PC-9 (cell line): ENCODE data around the gene UBE2H.

Experiments used
- EZH2 ChIP-seq: fragments of 200-600 bp; sonication (generic); IDR thresholded peaks from 2 replicates; pipeline ENCODE4 v1.8.0; 2017; ENCODE audit warnings: antibody characterized with exemption, low read depth
- TF ChIP-seq, protein P1 (sequence below): fragments of 200-600 bp; sonication (generic); conservative IDR thresholded peaks from 2 replicates; pipeline ENCODE4 v1.6.1; 2017; ENCODE audit warnings: mixed run types, antibody characterized with exemption, mild to moderate bottlenecking, moderate library complexity

DNA sequence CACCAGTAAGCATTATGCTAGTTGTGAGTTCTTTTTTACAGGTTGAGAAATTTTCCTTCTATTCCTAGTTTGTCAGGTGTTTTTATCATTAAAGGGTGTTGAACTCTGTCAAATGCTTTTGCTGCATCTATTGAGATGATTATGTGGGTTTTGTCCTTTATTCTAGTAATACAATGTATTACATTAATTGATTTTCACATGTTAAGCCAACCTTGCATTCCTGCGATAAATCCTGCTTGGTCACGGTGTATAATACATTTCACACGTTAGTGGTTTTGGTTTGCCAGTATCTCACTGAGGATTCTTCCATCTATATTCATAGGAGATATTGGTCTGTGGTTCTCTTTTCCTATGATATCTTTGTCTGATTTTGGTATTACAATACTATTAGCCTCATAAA, 136.0 kb downstream of the UBE2H start:
- TF ChIP-seq, protein P1, sequence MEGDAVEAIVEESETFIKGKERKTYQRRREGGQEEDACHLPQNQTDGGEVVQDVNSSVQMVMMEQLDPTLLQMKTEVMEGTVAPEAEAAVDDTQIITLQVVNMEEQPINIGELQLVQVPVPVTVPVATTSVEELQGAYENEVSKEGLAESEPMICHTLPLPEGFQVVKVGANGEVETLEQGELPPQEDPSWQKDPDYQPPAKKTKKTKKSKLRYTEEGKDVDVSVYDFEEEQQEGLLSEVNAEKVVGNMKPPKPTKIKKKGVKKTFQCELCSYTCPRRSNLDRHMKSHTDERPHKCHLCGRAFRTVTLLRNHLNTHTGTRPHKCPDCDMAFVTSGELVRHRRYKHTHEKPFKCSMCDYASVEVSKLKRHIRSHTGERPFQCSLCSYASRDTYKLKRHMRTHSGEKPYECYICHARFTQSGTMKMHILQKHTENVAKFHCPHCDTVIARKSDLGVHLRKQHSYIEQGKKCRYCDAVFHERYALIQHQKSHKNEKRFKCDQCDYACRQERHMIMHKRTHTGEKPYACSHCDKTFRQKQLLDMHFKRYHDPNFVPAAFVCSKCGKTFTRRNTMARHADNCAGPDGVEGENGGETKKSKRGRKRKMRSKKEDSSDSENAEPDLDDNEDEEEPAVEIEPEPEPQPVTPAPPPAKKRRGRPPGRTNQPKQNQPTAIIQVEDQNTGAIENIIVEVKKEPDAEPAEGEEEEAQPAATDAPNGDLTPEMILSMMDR: no peak
- no peak for TF ChIP-seq EZH2
